ENCODE measurements around the gene PLXDC1.
"Not testable (repeated sequence)": the region's sequence is repeated elsewhere in the genome, so short reads cannot be mapped to it uniquely, and the experiment has no call there.

Gene PLXDC1

GRCh38 chr17:39174920-39175694 is 23.7 kb upstream of the PLXDC1 start:
- no peak overlapping the region for H3K4me3 ChIP-seq (ENCODE audit: low read length)
- H3K27me3 ChIP-seq (ENCODE audit: control insufficient read depth, insufficient read depth, low read length), result no peaks in the 10 kb centered on the region

GRCh38 chr17:39173526-39174274 is 22.3 kb upstream of the PLXDC1 start:
- H3K27me3 ChIP-seq (ENCODE audit: control insufficient read depth, insufficient read depth, low read length), result no peaks in the 10 kb centered on the region
- peaks cover 12% of the 10 kb centered on the region for H3K4me1 ChIP-seq (ENCODE audit: control insufficient read depth, insufficient read depth, low read length)
- no peak overlapping the region for H3K9ac ChIP-seq (ENCODE audit: low read length)
- no peaks in the 10 kb centered on the region for H3K36me3 ChIP-seq (ENCODE audit: control insufficient read depth, insufficient read depth, low read length)
- H3K4me3 ChIP-seq (ENCODE audit: low read length), result no peak overlapping the region
- no peaks in the 10 kb centered on the region for H3K9me3 ChIP-seq (ENCODE audit: control insufficient read depth, low read length)

More at GRCh38 chr17:39174920-39175694, 23.7 kb upstream of the PLXDC1 start:
- Histone ChIP-seq H3K4me1 (ENCODE audit: control insufficient read depth, insufficient read depth, low read length) (peaks cover 14% of the 10 kb centered on the region), H3K36me3 (ENCODE audit: control insufficient read depth, insufficient read depth, low read length) (no peaks in the 10 kb centered on the region), H3K9me3 (ENCODE audit: control insufficient read depth, low read length) (no peaks in the 10 kb centered on the region), H3K9ac (ENCODE audit: low read length) (no peak overlapping the region)

- no peak overlapping the region for H3K9ac ChIP-seq (ENCODE audit: low read length)
- H3K27me3 ChIP-seq (ENCODE audit: control insufficient read depth, insufficient read depth, low read length), result no peaks in the 10 kb centered on the region
- no peaks in the 10 kb centered on the region for H3K9me3 ChIP-seq (ENCODE audit: control insufficient read depth, low read length)
- no peaks in the 10 kb centered on the region for H3K36me3 ChIP-seq (ENCODE audit: control insufficient read depth, insufficient read depth, low read length)
- H3K4me3 ChIP-seq (ENCODE audit: low read length), result no peak overlapping the region
- peaks cover 8% of the 10 kb centered on the region for H3K4me1 ChIP-seq (ENCODE audit: control insufficient read depth, insufficient read depth, low read length)
Measured at GRCh38 chr17:39173080-39173479, 21.6 kb upstream of the PLXDC1 start.

- Histone ChIP-seq H3K9ac (ENCODE audit: low read length) (no peak overlapping the region), H3K4me1 (ENCODE audit: control insufficient read depth, insufficient read depth, low read length) (no peaks in the 10 kb centered on the region), H3K9me3 (ENCODE audit: control insufficient read depth, low read length) (no peaks in the 10 kb centered on the region), H3K27me3 (ENCODE audit: control insufficient read depth, insufficient read depth, low read length) (no peaks in the 10 kb centered on the region), H3K4me3 (ENCODE audit: low read length) (no peak overlapping the region), H3K36me3 (ENCODE audit: control insufficient read depth, insufficient read depth, low read length) (no peaks in the 10 kb centered on the region)
Measured at GRCh38 chr17:39171933-39172332, 20.5 kb upstream of the PLXDC1 start.

GRCh38 chr17:39170558-39170957 is 19.1 kb upstream of the PLXDC1 start:
- Histone ChIP-seq H3K9ac (ENCODE audit: low read length) (no peak overlapping the region), H3K4me1 (ENCODE audit: control insufficient read depth, insufficient read depth, low read length) (peaks cover 7% of the 10 kb centered on the region), H3K4me3 (ENCODE audit: low read length) (no peak overlapping the region)

GRCh38 chr17:39170109-39170508 is 18.7 kb upstream of the PLXDC1 start:
- H3K27me3 ChIP-seq (ENCODE audit: control insufficient read depth, insufficient read depth, low read length), result peaks cover 16% of the 10 kb centered on the region

More at GRCh38 chr17:39170558-39170957, 19.1 kb upstream of the PLXDC1 start:
- Histone ChIP-seq H3K27me3 (ENCODE audit: control insufficient read depth, insufficient read depth, low read length) (peaks cover 13% of the 10 kb centered on the region), H3K9me3 (ENCODE audit: control insufficient read depth, low read length) (no peaks in the 10 kb centered on the region), H3K36me3 (ENCODE audit: control insufficient read depth, insufficient read depth, low read length) (no peaks in the 10 kb centered on the region)

GRCh38 chr17:39169518-39169917 is 18.1 kb upstream of the PLXDC1 start:
- Histone ChIP-seq H3K27me3 (ENCODE audit: control insufficient read depth, insufficient read depth, low read length) (peaks cover 21% of the 10 kb centered on the region), H3K36me3 (ENCODE audit: control insufficient read depth, insufficient read depth, low read length) (no peaks in the 10 kb centered on the region), H3K4me1 (ENCODE audit: control insufficient read depth, insufficient read depth, low read length) (peaks cover 13% of the 10 kb centered on the region), H3K9ac (ENCODE audit: low read length) (no peak overlapping the region), H3K9me3 (ENCODE audit: control insufficient read depth, low read length) (no peaks in the 10 kb centered on the region), H3K4me3 (ENCODE audit: low read length) (no peak overlapping the region)

More at GRCh38 chr17:39170109-39170508, 18.7 kb upstream of the PLXDC1 start:
- Histone ChIP-seq H3K9ac (ENCODE audit: low read length) (no peak overlapping the region), H3K4me3 (ENCODE audit: low read length) (no peak overlapping the region), H3K9me3 (ENCODE audit: control insufficient read depth, low read length) (no peaks in the 10 kb centered on the region), H3K36me3 (ENCODE audit: control insufficient read depth, insufficient read depth, low read length) (no peaks in the 10 kb centered on the region), H3K4me1 (ENCODE audit: control insufficient read depth, insufficient read depth, low read length) (peaks cover 7% of the 10 kb centered on the region)

- Histone ChIP-seq H3K27me3 (ENCODE audit: control insufficient read depth, insufficient read depth, low read length) (peaks cover 21% of the 10 kb centered on the region), H3K4me3 (ENCODE audit: low read length) (no peak overlapping the region), H3K9ac (ENCODE audit: low read length) (no peak overlapping the region), H3K4me1 (ENCODE audit: control insufficient read depth, insufficient read depth, low read length) (peaks cover 17% of the 10 kb centered on the region), H3K9me3 (ENCODE audit: control insufficient read depth, low read length) (no peaks in the 10 kb centered on the region), H3K36me3 (ENCODE audit: control insufficient read depth, insufficient read depth, low read length) (no peaks in the 10 kb centered on the region)
Measured at GRCh38 chr17:39169101-39169500, 17.7 kb upstream of the PLXDC1 start.

GRCh38 chr17:39168503-39168902 is 17.1 kb upstream of the PLXDC1 start:
- peaks cover 21% of the 10 kb centered on the region for H3K27me3 ChIP-seq (ENCODE audit: control insufficient read depth, insufficient read depth, low read length)
- peaks cover 19% of the 10 kb centered on the region for H3K4me1 ChIP-seq (ENCODE audit: control insufficient read depth, insufficient read depth, low read length)
- H3K9ac ChIP-seq (ENCODE audit: low read length); H3K4me3 ChIP-seq (ENCODE audit: low read length); H3K36me3 ChIP-seq (ENCODE audit: control insufficient read depth, insufficient read depth, low read length); H3K9me3 ChIP-seq (ENCODE audit: control insufficient read depth, low read length): not testable (repeated sequence)

- H3K36me3 ChIP-seq (ENCODE audit: control insufficient read depth, insufficient read depth, low read length), result no peaks in the 10 kb centered on the region
- peaks cover 21% of the 10 kb centered on the region for H3K27me3 ChIP-seq (ENCODE audit: control insufficient read depth, insufficient read depth, low read length)
- no peak overlapping the region for H3K9ac ChIP-seq (ENCODE audit: low read length)
- H3K4me3 ChIP-seq (ENCODE audit: low read length), result no peak overlapping the region
- no peaks in the 10 kb centered on the region for H3K9me3 ChIP-seq (ENCODE audit: control insufficient read depth, low read length)
- H3K4me1 ChIP-seq (ENCODE audit: control insufficient read depth, insufficient read depth, low read length), result peaks cover 19% of the 10 kb centered on the region
Measured at GRCh38 chr17:39167476-39167875, 16.0 kb upstream of the PLXDC1 start.

GRCh38 chr17:39166437-39167335 is 15.2 kb upstream of the PLXDC1 start:
- Histone ChIP-seq H3K4me3 (ENCODE audit: low read length) (no peak overlapping the region), H3K9me3 (ENCODE audit: control insufficient read depth, low read length) (no peaks in the 10 kb centered on the region), H3K4me1 (ENCODE audit: control insufficient read depth, insufficient read depth, low read length) (peaks cover 19% of the 10 kb centered on the region), H3K27me3 (ENCODE audit: control insufficient read depth, insufficient read depth, low read length) (peaks cover 21% of the 10 kb centered on the region), H3K36me3 (ENCODE audit: control insufficient read depth, insufficient read depth, low read length) (no peaks in the 10 kb centered on the region), H3K9ac (ENCODE audit: low read length) (no peak overlapping the region)
